HCT116 (cell line): Measurements from ENCODE around the gene TMEM222.

Experiments used
- CTCF ChIP-seq, 3 experiments: fragments of 200-600 bp in 1 of 3; sonication (generic) in 1 of 3; IDR thresholded peaks in 2 of 3; conservative IDR thresholded peaks in 1 of 3; 2 replicates each; pipeline ENCODE4 v1.5.1; 2012 to 2017; ENCODE audit warnings: low read depth in 2 of 3, low read length in 2 of 3, antibody characterized with exemption in 1 of 3, borderline replicate concordance in 1 of 3, control low read depth in 1 of 3, mild to moderate bottlenecking in 1 of 3, mixed read lengths in 1 of 3, mixed run types in 1 of 3, moderate library complexity in 1 of 3; ENCODE audit not compliant: insufficient read depth in 1 of 3
- EZH2 ChIP-seq: fragments of 200-600 bp; sonication (generic); IDR thresholded peaks from 2 replicates; pipeline ENCODE4 v1.6.1; 2017; ENCODE audit warnings: antibody characterized with exemption, mixed run types
- EZH2phosphoT487 ChIP-seq: fragments of 200-600 bp; IDR thresholded peaks from 2 replicates; pipeline ENCODE4 v1.6.1; 2018; ENCODE audit warnings: antibody characterized with exemption, borderline replicate concordance
- MAX ChIP-seq: IDR thresholded peaks from 2 replicates; pipeline ENCODE4 v1.6.1; 2012
- POLR2A ChIP-seq: IDR thresholded peaks from 2 replicates; pipeline ENCODE4 v1.7.0; 2011; ENCODE audit warnings: borderline replicate concordance; ENCODE audit not compliant: insufficient read depth, insufficient read length; ENCODE audit errors: extremely low read depth
- POLR2AphosphoS5 ChIP-seq: IDR thresholded peaks from 2 replicates; pipeline ENCODE4 v1.6.1; 2011; ENCODE audit warnings: mild to moderate bottlenecking, low read depth, low read length, moderate library complexity
- RAD21 ChIP-seq: IDR thresholded peaks from 2 replicates; pipeline ENCODE4 v1.6.1; 2012; ENCODE audit warnings: low read depth, mild to moderate bottlenecking
- REST ChIP-seq: IDR thresholded peaks from 2 replicates; pipeline ENCODE4 v1.6.1; 2012; ENCODE audit warnings: low read depth

- no peak for TF ChIP-seq CTCF (IDR thresholded peaks at IDR 0.05 in 2 of 3, conservative IDR thresholded peaks at IDR 0.05 in 1 of 3; ENCODE audit: borderline replicate concordance in 1 of 3, insufficient read depth in 1 of 3, low read depth in 2 of 3, low read length in 2 of 3)
- no peak for TF ChIP-seq EZH2phosphoT487
- no peak for TF ChIP-seq RAD21
- no peak for TF ChIP-seq MAX
- no peak for TF ChIP-seq POLR2AphosphoS5
- no peak for TF ChIP-seq EZH2
- TF ChIP-seq POLR2A = no peak
- no peak for TF ChIP-seq REST
Measured at GRCh38 chr1:27306071-27306470, 15.9 kb upstream of the TMEM222 start.
